OCI-LY7 (cell line): Measurements from ENCODE around the gene BSG. TPM values are rescaled to one million over a fixed set of nuclear protein-coding genes. Genes with fewer than 3 reads are reported as not detected.
"Not testable (repeated sequence)": the region's sequence is repeated elsewhere in the genome, so short reads cannot be mapped to it uniquely, and the experiment has no call there.

ENCODE experiments used
- BruUV-seq: library from RNA; stranded (reverse); fragments of 400-500 nt; replicated peaks from 2 replicates; lab custom pipeline; 2021; lab: Mats Ljungman, UMichigan
- CTCF ChIA-PET: fragments of 300-600 bp; sonication (Branson Sonifier 250); formaldehyde crosslinking; loops from one replicate; lab custom pipeline; 2022; ENCODE audit warnings: antibody characterized with exemption; ENCODE audit not compliant: unreplicated experiment; lab: Charles Lee
- POLR2A ChIA-PET: fragments of 300-600 bp; sonication (Branson Sonifier 250); formaldehyde crosslinking; loops from one replicate; lab custom pipeline; 2022; ENCODE audit warnings: antibody characterized with exemption; lab: Charles Lee
- DNase-seq: peaks from one replicate; pipeline ENCODE4 v3.0.0-alpha.2; 2015; ENCODE audit warnings: low spot score
- H2AFZ ChIP-seq: fragments of 200-600 bp; sonication (generic), shearing (Covaris generic); 2 replicates; pipeline ENCODE4 v1.6.1; 2014; ENCODE audit warnings: mild to moderate bottlenecking, antibody characterized with exemption, low read length, moderate library complexity
- H3K27ac ChIP-seq: fragments of 200-600 bp; sonication (generic); 2 replicates; pipeline ENCODE4 v1.5.1; 2014; ENCODE audit warnings: mixed run types, low read depth, mild to moderate bottlenecking, moderate library complexity, low read length, inconsistent platforms; ENCODE audit not compliant: poor library complexity, severe bottlenecking
- H3K36me3 ChIP-seq: fragments of 200-600 bp; sonication (generic); 2 replicates; pipeline ENCODE4 v1.6.1; 2014; ENCODE audit warnings: mild to moderate bottlenecking, antibody characterized with exemption, low read length, moderate library complexity, mixed read lengths; ENCODE audit not compliant: insufficient read depth
- H3K4me1 ChIP-seq: fragments of 200-600 bp; sonication (generic); 2 replicates; pipeline ENCODE4 v1.5.1; 2014; ENCODE audit warnings: mild to moderate bottlenecking, low read length; ENCODE audit not compliant: insufficient read depth, poor library complexity, severe bottlenecking
- H3K4me2 ChIP-seq: fragments of 200-600 bp; sonication (generic); 2 replicates; pipeline ENCODE4 v1.6.1; 2014; ENCODE audit warnings: mild to moderate bottlenecking, low read length
- H3K4me3 ChIP-seq: fragments of 200-600 bp; sonication (generic); 2 replicates; pipeline ENCODE4 v1.5.1; 2014; ENCODE audit warnings: mild to moderate bottlenecking, low read depth, low read length; ENCODE audit not compliant: poor library complexity, severe bottlenecking
- H3K79me2 ChIP-seq: fragments of 200-600 bp; sonication (generic); 2 replicates; pipeline ENCODE4 v1.6.1; 2016; ENCODE audit warnings: low read depth, mild to moderate bottlenecking, low read length, moderate library complexity, mixed read lengths; ENCODE audit not compliant: insufficient read depth
- H3K9me2 ChIP-seq: fragments of 200-600 bp; sonication (generic); 2 replicates; pipeline ENCODE4 v1.6.1; 2016; ENCODE audit warnings: mild to moderate bottlenecking, low read length, mixed read lengths; ENCODE audit not compliant: insufficient read depth
- H3K9me3 ChIP-seq: fragments of 200-600 bp; sonication (generic); 2 replicates; pipeline ENCODE4 v1.6.1; 2014; ENCODE audit warnings: mild to moderate bottlenecking, mixed run types, low read length, mixed read lengths
- H4K20me1 ChIP-seq: fragments of 200-600 bp; sonication (generic); 2 replicates; pipeline ENCODE4 v1.6.1; 2014; ENCODE audit warnings: mild to moderate bottlenecking, antibody characterized with exemption, low read length, moderate library complexity, mixed read lengths; ENCODE audit not compliant: insufficient read depth
- EZH2phosphoT487 ChIP-seq: fragments of 200-600 bp; sonication (generic); IDR thresholded peaks from 2 replicates; pipeline ENCODE4 v1.6.1; 2018; ENCODE audit warnings: low read depth, borderline replicate concordance, mild to moderate bottlenecking, mixed run types, antibody characterized with exemption, low read length, moderate library complexity, mixed read lengths
- intact Hi-C: fragments of 100-400 bp; cut with micrococcal nuclease; formaldehyde crosslinking; loops from one replicate; pipeline ENCODE4 v1.10.0; 2022; ENCODE audit not compliant: unreplicated experiment
- total RNA-seq, 2 experiments: library from RNA; depleted of rRNA in 1 of 2; stranded (reverse); fragments of >200 nt in 1 of 2; shearing (Covaris generic) in 1 of 2; gene quantifications; 2 replicates each; pipeline ENCODE4 v1.2.3, GENCODE V29; 2014 to 2022
- TF ChIP-seq, protein P1 (sequence below): fragments of 200-600 bp; sonication (generic); conservative IDR thresholded peaks from 2 replicates; pipeline ENCODE4 v1.5.1; 2014; ENCODE audit warnings: mild to moderate bottlenecking, antibody characterized with exemption, low read length, moderate library complexity, mixed read lengths

The BSG gene
- total RNA-seq, 2 experiments from 2014 or later = 180 to 197 TPM

DNA sequence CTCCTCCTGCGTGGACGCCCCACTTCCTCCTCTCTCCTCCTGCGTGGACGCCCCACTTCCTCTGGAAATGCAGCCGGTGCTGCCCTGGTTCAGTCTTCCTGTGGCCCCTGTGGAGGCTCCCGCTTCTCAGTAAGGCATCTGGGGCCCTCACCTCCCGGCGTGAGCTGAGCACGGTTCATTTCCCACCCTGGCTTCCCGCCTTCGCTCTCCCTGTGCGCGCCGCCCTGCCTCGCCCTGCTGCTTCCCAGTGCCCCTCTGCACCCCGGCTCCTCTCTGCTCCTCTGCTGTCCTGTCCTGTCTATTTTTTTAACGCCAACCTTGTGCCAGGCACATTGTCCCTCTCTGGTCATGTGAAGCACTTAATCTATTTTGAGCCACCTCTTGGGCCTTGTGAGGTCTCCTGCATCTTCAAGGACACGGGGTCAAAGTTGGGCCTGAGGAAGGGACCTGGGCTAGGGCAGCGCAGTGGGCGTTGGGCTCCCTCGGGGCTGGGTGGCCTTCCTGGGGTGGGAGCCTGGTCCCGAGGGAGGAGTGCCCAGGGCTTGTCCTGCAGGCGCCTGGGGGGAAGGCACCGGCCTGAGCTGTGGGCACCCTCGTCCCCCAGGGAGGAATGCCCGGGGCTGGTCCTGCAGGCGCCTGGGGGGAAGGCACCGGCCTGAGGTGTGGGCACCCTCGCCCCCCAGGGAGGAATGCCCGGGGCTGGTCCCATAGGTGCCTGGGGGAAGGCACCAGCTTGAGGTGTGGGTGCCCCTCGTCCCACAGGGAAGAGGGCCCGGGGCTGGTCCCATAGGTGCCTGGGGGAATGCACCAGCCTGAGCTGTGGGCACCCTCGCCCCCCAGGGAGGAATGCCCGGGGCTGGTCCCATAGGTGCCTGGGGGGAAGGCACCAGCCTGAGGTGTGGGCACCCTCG, 30.2 kb downstream of the BSG start:
- POLR2A ChIA-PET = no interaction called here
- no peak for DNase-seq
- CTCF ChIA-PET = no interaction called here

DNA sequence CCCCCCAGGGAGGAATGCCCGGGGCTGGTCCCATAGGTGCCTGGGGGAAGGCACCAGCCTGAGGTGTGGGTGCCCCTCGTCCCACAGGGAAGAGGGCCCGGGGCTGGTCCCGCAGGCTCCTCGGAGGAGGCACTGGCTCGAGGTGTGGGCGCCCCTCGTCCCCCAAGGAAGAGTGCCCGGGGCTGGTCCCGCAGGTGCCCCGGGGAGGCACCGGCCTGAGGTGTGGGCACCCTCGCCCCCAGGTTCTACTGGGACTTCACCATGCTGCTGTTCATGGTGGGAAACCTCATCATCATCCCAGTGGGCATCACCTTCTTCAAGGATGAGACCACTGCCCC, 30.9 kb downstream of the BSG start:
- intact Hi-C loops, H3K9me2 ChIP-seq, H3K4me3 ChIP-seq, H3K27ac ChIP-seq, CTCF ChIA-PET, H3K79me2 ChIP-seq, DNase-seq, H3K9me3 ChIP-seq, H2AFZ ChIP-seq, POLR2A ChIA-PET, H3K36me3 ChIP-seq, BruUV-seq, H3K4me2 ChIP-seq, H4K20me1 ChIP-seq, H3K4me1 ChIP-seq: not testable (repeated sequence)

More for the DNA sequence above, 30.2 kb downstream of the BSG start:
- Histone ChIP-seq H3K27ac (no peak overlapping the region), H4K20me1 (no peaks in the 10 kb centered on the region), H2AFZ (no peak overlapping the region), H3K4me3 (no peak overlapping the region), H3K79me2 (no peaks in the 10 kb centered on the region), H3K4me2 (no peak overlapping the region), H3K9me3 (no peaks in the 10 kb centered on the region), H3K36me3 (no peaks in the 10 kb centered on the region), H3K4me1 (peaks cover 5% of the 10 kb centered on the region), H3K9me2 (no peaks in the 10 kb centered on the region)
- TF ChIP-seq EZH2phosphoT487 = no peak
- TF ChIP-seq, protein P1, sequence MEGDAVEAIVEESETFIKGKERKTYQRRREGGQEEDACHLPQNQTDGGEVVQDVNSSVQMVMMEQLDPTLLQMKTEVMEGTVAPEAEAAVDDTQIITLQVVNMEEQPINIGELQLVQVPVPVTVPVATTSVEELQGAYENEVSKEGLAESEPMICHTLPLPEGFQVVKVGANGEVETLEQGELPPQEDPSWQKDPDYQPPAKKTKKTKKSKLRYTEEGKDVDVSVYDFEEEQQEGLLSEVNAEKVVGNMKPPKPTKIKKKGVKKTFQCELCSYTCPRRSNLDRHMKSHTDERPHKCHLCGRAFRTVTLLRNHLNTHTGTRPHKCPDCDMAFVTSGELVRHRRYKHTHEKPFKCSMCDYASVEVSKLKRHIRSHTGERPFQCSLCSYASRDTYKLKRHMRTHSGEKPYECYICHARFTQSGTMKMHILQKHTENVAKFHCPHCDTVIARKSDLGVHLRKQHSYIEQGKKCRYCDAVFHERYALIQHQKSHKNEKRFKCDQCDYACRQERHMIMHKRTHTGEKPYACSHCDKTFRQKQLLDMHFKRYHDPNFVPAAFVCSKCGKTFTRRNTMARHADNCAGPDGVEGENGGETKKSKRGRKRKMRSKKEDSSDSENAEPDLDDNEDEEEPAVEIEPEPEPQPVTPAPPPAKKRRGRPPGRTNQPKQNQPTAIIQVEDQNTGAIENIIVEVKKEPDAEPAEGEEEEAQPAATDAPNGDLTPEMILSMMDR = no peak
- intact Hi-C loops = no loop called here
- no TSS peak for BruUV-seq

DNA sequence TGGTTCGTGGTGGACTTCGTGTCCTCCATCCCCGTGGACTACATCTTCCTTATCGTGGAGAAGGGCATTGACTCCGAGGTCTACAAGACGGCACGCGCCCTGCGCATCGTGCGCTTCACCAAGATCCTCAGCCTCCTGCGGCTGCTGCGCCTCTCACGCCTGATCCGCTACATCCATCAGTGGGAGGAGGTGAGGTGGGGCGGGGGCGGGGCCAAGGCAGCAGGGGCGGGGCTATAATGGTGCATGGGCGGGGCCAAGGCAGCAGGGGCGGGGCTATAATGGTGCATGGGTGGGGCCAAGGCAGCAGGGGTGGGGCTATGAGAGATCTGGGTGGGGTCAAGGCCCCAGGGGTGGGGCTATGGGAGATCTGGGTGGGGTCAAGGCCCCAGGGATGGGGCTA, 31.4 kb downstream of the BSG start:
- H2AFZ ChIP-seq, BruUV-seq, H3K4me3 ChIP-seq, H3K27ac ChIP-seq, H3K79me2 ChIP-seq, H3K9me2 ChIP-seq, H3K4me2 ChIP-seq, H3K36me3 ChIP-seq, H3K9me3 ChIP-seq, H3K4me1 ChIP-seq, CTCF ChIA-PET, H4K20me1 ChIP-seq: not testable (repeated sequence)
- intact Hi-C loops = loop anchor here (2.0 kb wide), 2 partner anchors 29 to 57 kb away; partner anchors contain the start of gene POLRMT
- peak; percentile 28 for DNase-seq
- POLR2A ChIA-PET = interaction anchor here (0.6 to 0.7 kb wide), 2 partner anchors 233 to 345 kb away, joined by 3 to 6 read pairs; no protein-coding TSS in a partner anchor
